HepG2 (cell line): ENCODE measurements around the gene UBXN2A.

ENCODE experiments used
- ELF1 ChIP-seq: sonication (generic); formaldehyde crosslinking; IDR thresholded peaks from 2 replicates; pipeline ENCODE4 v1.4.0; 2020; ENCODE audit warnings: missing genetic modification reagents
- KLF11 ChIP-seq: IDR thresholded peaks from 2 replicates; pipeline ENCODE4 v1.6.1; 2016; ENCODE audit warnings: missing compliant biosample characterization

GRCh38 chr2:23915327-23915726 lies 24.9 kb upstream of the UBXN2A start:
- TF ChIP-seq KLF11 = no peak
- no peak for TF ChIP-seq ELF1 (CRISPR knock-in tag)
